GM12892 (cell line): ENCODE measurements around the gene DNASE1L3.

Experiments
- DNase-seq: peaks from one replicate; pipeline ENCODE4 v3.0.0; 2011; ENCODE audit not compliant: insufficient read length
- FAIRE-seq: peaks from 2 replicates; lab custom pipeline; 2011; peaks lifted over from hg19 to GRCh38; lab: Jason Lieb, UNC
- POLR2A ChIP-seq: IDR thresholded peaks from 2 replicates; pipeline ENCODE4 v1.6.1; 2011; ENCODE audit warnings: low read depth, low read length, control low read depth
- POLR2AphosphoS5 ChIP-seq: IDR thresholded peaks from 2 replicates; pipeline ENCODE4 v1.6.1; 2011; ENCODE audit warnings: low read depth, low read length, control low read depth
- TAF1 ChIP-seq: IDR thresholded peaks from 2 replicates; pipeline ENCODE4 v1.6.1; 2011; ENCODE audit warnings: low read depth, mild to moderate bottlenecking, control low read depth, low read length, borderline replicate concordance

The DNASE1L3 gene

GRCh38 chr3:58179235-58180098, 31.3 kb downstream of the DNASE1L3 start:
- TF ChIP-seq POLR2A = no peak
- no peak for TF ChIP-seq TAF1
- TF ChIP-seq POLR2AphosphoS5 = no peak
- FAIRE-seq = no peak
- no peak for DNase-seq

DNA sequence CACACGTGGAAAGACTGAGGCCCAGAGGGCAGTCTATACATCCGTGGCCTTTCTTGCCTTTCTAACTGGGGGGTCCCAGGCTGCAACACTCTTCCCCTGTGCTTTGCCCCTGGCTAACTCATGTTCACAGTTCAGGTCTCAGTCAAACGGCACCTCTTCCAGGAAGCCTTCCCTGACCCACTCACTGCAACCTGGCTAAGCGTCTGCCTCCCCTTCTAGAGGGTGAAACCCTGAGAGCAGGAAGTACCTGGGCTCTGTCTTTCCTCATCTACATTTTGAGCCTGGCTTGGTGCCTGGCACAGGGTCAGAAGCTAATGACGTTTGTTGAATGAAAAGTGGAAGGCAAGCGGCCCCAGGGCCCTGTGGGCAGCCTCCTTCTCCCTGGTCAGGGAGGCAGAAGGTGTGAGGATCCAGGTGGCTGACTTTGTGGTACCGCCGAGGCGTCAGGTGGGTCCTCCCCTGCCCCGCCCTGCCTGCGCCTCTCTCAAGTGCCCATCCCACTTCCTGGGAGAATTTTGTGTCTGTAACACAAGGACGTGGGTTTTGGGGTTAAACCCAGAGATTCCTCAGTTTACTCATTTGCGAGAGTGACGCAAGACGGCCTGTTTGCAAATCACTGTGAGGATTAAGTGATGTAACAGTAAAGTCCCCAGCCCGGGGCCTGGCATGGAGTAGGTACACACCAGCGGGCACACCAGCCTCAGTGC, 32.1 kb downstream of the DNASE1L3 start:
- no peak for DNase-seq
- FAIRE-seq = no peak

DNA sequence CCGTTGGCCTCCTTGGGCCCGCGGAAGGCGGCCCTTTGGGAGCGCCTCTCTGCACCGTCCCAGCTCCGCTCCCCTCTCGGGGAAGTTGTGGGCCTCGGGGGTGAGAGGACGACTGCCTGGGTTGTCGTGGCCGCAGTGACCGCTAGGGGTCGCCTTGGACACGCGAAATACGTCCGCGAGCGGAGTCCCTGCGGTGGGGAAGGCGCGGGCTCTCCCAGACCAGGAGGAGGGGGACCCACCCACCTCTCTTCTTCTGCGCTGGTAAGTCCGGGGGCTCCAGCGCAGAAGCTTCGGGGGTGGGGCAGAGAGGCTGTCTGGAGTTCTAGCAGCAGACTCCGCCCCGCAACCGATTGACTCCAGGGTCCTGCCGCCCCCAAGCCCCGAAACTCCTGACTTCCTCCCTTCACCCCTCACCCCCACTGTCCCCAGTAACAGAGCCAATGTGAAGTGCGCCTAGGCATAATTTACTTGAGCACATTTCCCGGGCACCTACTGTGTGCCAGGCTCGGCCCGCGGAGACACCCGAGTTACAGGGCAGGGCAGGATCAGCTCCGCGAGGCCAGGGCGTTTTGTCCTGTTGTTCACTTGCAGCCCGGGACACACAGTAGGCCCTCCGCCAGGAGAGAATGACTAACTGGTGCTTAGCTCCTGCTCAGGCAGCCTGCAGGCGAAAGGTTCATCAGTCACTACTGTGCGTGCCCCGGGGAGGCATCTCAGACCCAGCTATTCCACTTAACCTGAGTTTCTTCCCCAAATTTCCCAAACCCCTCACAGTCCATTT, 32.8 kb downstream of the DNASE1L3 start:
- peak; percentile 85 for DNase-seq
- TF ChIP-seq POLR2A = no peak
- TF ChIP-seq POLR2AphosphoS5 = no peak
- no peak for TF ChIP-seq TAF1
- peak; percentile 80 for FAIRE-seq

More for the DNA sequence above, 32.1 kb downstream of the DNASE1L3 start:
- TF ChIP-seq POLR2AphosphoS5 (no peak), POLR2A (no peak), TAF1 (no peak)

- no peak for TF ChIP-seq TAF1
- TF ChIP-seq POLR2AphosphoS5 = no peak
- no peak for TF ChIP-seq POLR2A
- FAIRE-seq (no peak), DNase-seq (no peak)
Measured at GRCh38 chr3:58176827-58177489, 33.8 kb downstream of the DNASE1L3 start.

- FAIRE-seq (no peak), DNase-seq (no peak)
- TF ChIP-seq POLR2A (no peak), POLR2AphosphoS5 (no peak), TAF1 (no peak)
Measured at GRCh38 chr3:58176185-58176530, 34.6 kb downstream of the DNASE1L3 start.

DNA sequence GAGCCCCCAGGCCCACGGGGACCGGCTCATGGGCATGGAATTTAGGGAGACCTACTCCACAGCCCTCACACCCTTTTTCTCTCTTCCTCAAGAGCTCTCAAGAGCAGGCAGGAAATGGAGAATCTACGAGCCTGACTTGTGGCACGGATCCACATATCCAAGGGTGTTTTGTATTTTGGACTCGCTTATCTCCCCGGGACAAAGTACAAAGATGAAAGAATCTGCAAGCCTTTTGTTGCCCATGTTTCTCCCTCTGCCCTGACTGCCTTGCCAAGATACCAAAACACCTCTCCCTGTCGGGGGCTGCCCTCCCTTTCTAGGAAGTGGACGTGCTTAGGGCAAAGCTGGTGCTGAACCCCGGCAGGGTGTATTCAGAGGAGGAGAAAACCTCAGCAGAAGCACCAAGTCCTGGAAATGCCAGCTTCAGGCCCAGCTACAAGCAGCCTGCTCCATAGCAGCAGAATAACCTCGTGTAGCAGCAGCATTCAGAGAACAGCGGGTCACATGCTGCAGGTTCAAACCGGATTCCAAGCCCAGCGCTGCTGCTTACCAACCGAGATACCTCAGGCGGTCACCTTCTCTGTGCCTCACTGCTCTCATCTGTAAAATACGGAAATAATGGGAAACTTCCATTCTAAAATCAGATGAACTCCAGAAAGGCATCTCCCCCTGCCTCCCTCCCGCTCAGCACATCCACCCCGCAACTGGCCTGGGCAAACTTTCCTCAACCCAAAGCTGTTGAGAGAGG, 35.2 kb downstream of the DNASE1L3 start:
- TF ChIP-seq POLR2A = no peak
- TF ChIP-seq TAF1 = no peak
- no peak for TF ChIP-seq POLR2AphosphoS5
- DNase-seq (no peak), FAIRE-seq (peak; percentile 44)

- DNase-seq = no peak
- TF ChIP-seq POLR2A (no peak), TAF1 (no peak), POLR2AphosphoS5 (no peak)
- FAIRE-seq = no peak
Measured at GRCh38 chr3:58175187-58175436, 35.7 kb downstream of the DNASE1L3 start.

DNA sequence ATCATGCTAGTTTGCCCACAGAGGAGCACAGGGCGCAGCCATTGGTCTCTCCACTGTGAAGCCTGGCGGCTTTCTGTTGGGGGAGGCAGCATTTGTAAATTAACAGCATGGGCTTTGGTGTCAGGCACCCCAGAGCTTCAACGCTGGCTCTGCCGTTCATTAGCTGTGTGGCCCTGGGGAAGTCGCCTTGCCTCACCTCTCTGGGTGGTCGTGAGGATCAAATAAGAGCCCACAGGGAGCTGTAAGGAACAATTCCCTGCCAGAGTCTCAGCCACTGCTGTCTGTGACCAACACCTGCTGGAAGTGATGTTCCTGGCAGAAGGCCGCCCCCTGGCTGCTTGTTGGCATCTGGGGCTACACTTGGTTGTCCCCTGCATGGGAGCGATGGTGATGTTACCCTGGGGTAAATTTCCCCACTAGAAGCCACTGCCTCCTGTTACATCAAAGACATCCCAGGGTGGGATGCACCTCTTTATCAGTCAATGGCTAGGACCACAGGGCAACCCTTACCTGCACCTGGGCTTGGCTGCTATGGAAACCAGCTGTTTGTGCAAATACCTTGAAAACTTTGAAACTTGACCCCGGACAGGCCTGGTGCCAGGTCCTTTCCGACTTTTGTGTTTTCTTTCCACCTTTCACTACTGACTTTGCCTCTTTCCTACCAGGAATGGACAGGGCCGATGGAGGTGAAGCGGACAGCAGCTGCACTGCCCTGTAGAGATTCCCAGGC, 36.9 kb downstream of the DNASE1L3 start:
- peak; percentile 47 for DNase-seq
- FAIRE-seq = no peak
- TF ChIP-seq TAF1 (no peak), POLR2A (no peak), POLR2AphosphoS5 (no peak)

GRCh38 chr3:58173029-58173668, 37.6 kb downstream of the DNASE1L3 start:
- no peak for DNase-seq
- no peak for FAIRE-seq
- TF ChIP-seq TAF1 = no peak
- no peak for TF ChIP-seq POLR2AphosphoS5
- TF ChIP-seq POLR2A = no peak

GRCh38 chr3:58171126-58171525, 39.6 kb downstream of the DNASE1L3 start:
- DNase-seq = no peak
- TF ChIP-seq TAF1 (no peak), POLR2AphosphoS5 (no peak), POLR2A (no peak)
- no peak for FAIRE-seq
